HG03280 (cell line): ENCODE data around the gene KDM2A.
A peak's percentile ranks its signal among the peaks of the same experiment; 100 is the strongest.

Source experiments
- ATAC-seq: cut with Tn5 transposase; IDR thresholded peaks from one replicate; pipeline ENCODE4 v1.9.1; 2021; ENCODE audit warnings: mild to moderate bottlenecking, moderate library complexity; ENCODE audit not compliant: unreplicated experiment

KDM2A gene

DNA sequence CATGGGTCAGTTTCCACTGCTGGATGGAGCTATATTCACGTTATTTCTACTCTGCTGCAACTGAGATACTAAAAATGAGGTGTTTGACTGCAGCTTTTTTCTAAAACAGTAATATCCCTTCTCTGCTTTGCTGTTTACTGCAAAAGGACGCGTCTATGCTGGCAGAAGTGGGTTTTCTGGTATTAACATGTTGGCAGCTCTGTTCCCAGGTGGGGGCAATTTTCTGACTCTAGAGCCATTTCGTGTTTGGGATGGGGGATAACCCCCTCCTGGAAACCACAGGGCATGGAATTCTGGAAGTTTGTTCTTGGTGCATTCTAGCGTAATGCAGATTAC is 152.1 kb downstream of the KDM2A start:
- no peak for ATAC-seq

DNA sequence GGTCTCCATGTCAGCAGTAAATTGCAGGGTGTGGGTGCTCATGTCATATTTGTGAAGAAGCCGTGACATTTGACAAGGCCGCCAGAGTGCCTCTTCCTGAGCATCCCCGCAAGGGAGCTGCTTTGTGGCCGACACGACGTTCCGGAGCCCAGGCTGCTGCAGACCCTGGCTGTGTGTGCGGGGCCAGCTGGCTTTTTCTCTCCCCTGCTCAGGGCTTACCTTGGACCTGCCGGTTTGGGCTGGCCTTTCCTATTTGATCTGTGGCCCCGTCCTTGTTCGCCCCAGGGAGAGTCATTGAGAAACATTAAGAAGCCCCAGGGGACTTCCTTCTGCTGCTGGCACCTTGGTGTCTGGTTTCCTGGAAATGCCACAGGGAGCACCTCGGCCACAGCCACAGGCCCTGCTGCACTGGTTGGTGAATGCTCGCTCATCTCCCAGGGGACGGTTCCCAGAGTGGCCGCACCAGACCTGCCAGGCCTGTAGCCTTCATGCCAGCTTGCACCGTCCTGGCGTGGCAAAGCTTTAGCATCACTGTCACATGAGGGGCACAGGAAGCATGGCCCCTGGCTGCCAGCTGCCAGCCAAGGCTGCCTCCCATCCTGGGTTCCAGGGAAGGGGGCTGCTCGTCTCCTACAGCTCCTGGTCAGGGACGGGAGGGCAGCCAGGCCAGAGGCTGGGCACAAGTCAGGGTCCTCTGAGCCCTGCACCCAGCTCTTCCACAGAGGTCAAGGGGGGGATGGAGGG is 152.7 kb downstream of the KDM2A start:
- no peak for ATAC-seq

DNA sequence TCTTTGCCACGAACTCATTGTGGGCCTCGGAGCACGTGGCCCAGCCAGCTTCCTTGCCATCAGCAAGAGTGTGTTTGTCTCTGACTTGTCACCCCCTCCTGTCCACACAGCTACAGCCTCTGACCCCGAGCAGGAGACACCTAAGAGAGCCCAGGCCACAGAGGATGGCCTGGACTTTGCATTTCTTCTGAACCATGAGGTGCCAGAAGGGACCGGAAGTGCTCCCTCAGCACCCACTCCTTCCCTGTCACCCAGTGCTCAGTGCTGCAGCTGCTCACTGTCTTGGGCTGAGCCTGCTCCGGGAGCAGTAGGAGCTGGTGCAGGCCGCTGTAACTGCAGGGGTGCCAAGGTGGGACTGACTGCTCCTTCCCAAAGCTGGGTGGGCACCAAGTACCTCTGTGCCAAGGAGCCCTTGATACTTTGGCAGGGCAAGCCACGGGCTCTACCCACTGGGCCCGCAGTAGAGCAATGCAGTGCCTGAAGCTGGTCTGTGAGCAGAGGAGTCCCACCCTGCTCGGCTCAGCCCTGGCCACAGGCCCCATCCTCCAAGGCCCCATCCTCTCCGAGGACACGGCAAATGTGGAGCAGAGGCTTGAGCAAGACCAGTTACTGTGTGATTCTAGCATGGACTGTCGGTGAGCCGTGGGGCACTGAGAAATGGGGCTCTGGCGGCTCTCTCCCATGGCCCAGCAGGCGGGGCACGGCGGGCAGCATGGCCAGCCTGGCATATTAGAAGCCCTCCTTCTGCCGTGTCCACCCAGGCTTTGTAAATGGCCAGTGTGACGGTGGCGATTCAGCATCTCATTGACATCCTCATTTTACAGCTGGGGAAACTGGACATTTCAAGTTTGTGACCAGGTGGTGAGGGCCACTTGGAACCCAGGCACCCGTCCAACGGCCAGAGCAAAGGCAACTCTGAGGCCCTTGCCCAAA is 153.5 kb downstream of the KDM2A start:
- no peak for ATAC-seq

DNA sequence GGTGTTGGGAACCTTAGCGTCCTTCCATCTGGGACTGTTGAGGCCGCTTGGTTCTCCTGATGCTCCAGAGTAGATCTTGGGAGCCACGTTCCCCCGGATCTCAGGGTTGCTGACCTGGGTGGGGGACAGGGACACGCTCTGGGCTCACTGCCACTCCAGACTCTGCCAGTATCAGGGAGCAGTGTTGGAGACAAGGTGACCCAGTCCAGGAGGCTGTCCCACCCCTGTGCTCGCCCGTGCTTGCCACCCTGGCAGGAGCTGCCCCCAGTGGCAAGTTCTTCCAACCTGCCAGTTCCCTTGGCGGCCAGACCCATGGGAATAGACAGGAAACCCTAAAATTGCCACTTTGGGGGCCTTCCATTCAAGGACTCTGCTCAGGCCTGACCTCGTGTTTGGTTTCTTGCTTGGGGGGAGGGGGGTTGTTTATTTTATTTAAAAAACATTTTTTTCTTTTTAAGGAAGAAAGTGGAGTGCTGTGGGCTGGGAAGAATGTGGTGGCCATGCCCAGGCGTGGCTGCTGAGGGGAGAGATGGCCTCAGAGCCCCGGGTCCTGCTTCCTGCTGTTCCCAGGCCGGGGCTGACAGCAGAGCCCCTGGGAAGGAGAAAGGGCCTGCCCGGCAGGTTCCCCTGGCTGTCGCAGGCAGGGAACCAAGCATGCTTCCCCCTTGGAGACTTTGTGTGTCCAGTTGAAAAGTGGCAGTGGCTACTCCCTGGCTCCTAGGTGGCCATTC is 154.4 kb downstream of the KDM2A start:
- ATAC-seq = no peak

DNA sequence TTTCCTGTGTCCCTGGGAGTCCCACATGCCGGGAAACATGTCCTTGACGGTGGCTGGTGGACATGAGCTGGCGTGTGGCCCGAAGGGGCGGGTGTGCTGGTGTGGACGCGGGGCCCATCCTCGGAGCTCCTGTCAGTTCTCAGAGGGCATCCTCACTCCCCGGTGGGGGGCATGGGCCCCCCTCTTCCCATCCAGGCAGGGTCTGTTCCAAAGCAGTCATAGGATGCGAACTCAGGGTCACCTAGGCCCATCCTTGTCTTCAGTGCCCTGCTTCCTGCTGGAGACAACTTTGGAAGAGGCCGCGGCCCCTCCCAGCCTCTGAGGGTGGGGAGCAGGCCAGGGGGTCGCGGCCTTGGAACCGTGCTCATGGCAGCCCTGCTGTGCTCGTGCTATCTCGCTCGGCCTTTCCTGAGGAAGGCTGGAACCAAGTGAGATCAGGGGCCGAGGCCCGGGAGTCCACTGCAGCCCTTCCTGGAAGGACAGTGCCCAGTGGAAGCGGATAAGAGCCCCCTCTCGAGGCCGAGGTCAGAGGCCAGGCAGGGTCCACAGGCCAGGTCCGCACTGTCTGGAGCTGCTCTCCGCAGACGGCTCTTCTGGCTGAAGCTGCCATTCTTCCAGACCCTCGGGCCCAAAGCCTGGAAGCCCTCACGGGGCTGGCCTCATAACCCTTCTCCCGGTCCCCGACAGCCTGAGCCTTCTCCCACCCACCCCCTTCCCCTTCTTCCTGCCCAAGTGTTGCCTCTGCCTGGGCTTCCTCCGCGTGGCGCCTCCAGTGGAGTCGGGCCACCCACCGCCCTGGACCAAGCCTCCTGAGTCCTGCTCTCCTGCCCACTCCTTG is 155.9 kb downstream of the KDM2A start:
- no peak for ATAC-seq

DNA sequence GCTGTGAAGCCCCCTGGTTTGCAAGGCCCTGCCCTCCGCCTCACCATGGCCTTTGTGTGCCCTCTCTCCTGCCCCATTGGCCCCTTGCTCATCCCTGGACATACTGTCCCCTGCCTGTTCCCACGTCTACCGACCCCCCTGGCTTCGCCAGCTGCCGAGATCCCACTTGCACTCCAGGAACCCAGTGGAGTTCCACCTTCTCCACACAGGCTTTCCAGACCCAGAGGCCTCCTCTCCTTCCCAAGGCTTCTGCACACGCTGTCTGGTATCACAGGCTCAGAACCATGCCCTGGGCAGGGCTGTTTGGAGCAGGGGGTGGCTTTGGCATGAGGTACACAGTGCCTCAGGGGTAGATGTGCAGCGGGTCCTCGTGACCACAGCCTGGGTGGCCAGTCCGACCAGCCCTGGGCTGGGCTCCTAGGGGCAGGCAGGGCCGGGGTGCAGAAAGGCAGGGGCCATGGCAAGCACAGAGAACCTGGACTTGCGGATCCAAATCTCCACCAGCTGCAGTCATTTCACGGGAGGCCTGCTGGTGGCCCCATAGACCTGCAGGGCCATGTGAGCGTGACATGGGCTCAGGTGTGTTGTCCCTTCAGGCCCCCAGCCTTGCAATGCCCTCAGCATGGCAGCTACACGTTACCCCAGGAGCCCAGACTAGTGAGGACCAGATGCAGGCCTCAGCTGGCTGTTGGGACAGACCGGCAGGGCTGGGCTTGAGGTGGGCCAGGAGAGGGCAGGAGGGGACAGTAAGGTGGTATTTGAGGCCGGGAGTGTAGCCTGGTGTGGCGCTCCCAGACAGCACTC is 156.7 kb downstream of the KDM2A start:
- ATAC-seq = no peak

DNA sequence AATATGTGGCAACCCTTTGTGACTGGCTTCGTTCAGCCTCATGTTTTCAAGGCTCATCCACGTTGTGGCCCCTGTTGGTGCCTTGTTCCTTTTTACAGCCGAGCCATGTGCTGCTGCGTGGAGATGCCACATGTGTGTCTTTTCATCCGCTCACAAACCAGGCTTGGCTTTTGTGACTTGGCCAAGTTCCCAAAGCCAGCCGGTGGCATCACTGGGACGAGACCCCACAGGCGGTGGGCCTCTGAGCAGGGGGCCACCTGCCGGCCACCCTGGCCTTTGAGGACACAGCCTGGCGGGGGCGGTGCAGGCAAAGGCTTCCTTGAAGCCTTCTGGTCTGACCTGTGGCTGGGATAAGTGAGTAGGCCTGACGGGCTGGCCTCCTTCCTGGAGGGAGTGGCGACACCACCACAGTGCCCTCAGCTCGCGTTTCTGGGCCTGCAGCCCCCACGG is 157.7 kb downstream of the KDM2A start:
- ATAC-seq = no peak

DNA sequence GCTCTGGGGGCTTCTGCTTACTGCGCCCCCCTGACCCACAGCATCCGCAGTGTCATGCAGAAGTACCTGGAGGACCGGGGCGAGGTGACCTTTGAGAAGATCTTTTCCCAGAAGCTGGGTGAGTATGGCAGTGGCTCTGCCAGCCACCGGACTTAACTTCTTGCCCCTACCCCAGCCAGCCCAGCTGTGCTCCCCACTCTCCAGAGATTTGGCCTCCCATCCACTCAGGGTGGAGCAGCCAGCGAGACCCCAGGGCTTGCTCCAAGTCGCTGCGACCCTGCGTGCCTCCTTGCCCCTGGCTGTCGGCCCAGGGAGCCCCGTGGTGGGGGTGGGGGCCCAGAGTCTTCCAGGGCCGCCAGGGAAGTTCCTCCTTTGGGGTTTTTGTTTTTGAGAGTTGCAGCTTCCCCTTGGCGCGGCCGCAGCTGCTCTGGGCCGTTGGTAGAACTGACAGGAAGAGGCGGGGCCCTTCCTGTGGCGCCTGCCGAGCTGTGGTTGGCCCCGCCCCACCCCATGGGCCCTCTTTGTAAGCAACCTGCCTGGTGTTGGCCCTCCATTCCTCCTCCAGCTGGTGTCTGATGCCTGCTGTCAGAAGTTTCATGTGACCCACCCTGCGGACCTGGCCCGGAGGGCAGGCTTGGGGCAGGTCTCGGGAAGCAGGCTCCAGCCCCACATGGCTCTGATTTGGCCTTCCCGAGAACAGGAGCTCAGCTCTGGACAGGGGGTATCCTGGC is 158.3 kb downstream of the KDM2A start:
- ATAC-seq = peak; percentile 80

DNA sequence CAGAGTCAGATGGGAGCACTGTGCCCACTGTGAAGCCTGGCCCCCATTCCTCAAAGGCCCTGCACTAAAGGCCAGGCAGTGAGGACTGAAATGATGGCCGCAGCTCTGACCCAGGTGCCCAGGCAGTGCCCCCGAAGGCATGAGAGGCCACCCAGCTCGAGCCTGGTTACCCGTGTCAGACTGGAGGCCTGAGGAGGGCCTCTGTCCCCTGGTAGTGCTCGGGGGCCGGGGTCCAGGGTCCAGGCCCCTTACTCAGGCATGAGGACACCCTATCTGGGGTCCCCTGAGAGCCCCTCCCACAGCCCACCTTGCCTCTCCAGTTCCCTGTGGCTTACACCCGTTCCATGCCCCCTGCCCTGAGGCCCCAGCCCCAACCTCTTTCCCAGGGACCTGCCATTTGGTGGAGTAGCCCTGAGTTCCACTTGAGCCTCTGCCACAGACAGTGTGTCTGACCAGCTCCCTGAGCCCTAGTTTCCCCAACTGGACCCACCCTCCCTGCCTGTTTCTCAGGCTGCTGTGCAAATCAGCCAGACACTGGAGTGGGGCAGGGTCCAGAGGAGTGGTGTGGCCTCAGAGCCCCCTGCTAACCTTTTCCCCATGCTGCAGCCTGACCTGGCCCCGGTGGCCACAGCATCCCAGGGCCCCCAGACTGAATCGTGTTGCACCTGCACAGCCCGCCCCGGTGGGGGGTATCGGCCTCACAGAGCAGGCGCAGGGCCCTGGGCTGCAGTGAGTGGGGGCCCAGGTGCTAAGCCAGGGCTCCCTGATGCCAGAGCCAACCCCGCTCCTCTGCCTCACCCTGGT is 159.3 kb downstream of the KDM2A start:
- no peak for ATAC-seq

DNA sequence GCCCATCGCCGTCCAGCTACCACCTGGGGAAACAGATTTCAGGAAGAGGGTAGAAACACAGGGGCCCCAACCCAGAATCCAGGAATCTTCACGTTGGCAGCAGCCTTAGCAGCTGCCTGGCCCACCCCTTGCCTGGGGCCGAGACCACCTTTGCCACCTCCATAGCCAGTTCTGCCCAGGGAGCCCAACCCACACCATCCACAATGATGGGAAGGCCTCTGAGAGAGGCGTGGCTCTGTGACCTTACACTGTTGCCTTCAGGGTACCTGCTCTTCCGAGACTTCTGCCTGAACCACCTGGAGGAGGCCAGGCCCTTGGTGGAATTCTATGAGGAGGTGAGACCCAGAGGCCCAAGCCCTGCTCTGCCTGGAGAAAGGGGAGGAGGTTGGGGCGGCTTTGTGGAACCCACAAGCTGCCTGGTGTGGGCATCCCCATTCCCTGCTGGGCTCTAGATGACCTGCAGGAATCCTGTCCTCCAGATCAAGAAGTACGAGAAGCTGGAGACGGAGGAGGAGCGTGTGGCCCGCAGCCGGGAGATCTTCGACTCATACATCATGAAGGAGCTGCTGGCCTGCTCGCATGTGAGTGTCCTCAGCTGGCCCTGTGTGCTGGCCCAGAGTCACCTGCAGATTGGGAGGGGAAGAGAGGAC is 160.0 kb downstream of the KDM2A start:
- ATAC-seq = no peak

DNA sequence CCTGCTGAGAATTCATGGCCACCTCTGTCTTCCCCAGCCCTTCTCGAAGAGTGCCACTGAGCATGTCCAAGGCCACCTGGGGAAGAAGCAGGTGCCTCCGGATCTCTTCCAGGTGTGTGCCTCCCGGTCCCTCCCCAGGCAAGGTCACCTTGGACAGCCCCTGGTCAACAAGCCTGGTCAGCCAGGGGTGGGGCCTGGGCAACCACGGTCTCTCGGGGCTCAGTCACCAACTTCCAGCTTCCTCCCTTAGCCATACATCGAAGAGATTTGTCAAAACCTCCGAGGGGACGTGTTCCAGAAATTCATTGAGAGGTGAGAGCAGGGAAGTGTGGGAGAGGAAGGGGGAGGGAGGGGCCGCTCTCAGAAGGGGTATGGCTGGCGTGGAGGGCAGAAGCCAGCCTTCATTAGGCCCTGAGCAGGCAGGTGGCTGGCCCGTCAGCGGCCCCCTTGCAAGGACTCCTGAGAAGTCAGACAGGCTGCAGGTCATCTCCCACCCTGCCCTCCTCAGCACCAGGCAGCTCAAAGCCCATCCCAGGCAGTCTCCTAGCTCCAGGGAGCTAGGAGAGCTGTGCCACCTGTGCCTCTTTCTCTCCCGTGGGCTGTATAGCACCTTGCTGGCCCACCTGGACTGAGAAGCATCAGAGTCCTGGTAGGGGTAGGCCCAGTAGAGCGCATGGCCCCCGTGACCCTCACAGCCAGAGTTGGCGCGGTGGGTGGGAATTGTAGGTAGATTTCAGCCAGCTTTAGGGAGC is 160.7 kb downstream of the KDM2A start:
- ATAC-seq = no peak

DNA sequence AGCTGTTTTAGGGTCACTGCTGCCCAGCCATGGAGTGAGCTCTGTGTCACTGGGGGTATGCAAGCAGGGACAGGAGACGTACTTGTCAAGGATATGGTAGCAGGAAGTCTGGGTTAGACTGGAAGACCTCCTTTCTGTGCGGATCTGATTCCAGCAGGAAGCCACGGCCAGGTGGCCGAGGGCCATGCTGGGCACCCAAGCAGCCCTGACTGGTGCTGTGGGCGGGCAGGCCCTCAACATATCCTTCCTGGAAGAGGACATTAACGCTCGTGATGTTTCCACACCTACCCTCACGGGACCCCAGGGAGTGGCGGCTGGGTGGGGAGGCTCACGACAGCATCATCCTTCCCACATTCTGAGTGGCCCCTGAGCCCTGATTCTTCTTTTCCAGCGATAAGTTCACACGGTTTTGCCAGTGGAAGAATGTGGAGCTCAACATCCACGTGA is 161.3 kb downstream of the KDM2A start:
- ATAC-seq = no peak

DNA sequence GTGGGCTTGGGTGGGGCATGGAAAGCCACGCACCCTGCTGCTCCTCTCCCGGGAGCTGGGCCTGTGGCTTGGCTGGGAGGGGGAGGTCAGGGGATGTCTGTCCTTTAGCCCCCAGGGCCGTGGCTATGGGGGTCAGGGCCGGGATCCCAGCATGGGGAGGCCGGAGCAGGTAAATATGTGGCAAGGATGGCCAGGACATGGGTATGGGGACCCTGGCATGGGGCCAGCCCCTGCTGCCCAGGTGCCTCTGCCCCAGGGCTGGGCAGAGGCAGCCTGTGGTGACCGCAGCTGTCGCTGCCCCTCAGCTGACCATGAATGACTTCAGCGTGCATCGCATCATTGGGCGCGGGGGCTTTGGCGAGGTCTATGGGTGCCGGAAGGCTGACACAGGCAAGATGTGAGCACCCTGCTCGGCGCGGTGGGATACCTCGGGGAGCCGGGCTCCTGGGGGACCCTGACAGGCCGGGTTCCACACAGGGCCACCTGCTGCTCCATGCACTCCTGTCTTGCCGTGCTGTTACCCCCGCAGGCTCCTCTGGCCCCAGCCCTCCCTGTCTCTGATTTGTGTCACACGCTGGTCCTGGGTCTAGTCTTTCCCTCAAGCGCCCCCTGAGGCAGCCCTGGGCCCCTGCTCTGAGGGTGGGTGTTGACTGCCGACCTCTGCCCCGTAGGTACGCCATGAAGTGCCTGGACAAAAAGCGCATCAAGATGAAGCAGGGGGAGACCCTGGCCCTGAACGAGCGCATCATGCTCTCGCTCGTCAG is 161.9 kb downstream of the KDM2A start:
- no peak for ATAC-seq

DNA sequence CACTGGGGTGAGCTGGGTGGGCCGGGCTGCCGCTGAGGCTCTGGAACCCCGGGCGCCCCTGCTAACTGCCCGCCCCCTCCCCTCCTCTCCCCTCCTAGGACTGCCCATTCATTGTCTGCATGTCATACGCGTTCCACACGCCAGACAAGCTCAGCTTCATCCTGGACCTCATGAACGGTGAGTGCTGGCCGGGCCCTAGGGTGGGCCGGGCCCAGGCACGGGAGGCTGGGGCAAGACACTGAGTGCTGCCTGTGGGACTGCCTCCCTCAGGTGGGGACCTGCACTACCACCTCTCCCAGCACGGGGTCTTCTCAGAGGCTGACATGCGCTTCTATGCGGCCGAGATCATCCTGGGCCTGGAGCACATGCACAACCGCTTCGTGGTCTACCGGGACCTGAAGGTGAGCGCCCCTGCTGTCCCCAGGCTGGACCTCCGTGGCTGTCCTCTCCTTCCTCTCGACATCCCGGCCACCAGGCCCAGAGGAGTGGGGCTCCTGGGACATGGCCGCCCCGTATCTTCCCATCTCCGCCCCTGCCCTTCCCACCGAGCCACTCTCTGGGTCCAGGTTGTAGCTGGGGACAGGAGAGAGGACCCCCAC is 162.6 kb downstream of the KDM2A start:
- no peak for ATAC-seq

DNA sequence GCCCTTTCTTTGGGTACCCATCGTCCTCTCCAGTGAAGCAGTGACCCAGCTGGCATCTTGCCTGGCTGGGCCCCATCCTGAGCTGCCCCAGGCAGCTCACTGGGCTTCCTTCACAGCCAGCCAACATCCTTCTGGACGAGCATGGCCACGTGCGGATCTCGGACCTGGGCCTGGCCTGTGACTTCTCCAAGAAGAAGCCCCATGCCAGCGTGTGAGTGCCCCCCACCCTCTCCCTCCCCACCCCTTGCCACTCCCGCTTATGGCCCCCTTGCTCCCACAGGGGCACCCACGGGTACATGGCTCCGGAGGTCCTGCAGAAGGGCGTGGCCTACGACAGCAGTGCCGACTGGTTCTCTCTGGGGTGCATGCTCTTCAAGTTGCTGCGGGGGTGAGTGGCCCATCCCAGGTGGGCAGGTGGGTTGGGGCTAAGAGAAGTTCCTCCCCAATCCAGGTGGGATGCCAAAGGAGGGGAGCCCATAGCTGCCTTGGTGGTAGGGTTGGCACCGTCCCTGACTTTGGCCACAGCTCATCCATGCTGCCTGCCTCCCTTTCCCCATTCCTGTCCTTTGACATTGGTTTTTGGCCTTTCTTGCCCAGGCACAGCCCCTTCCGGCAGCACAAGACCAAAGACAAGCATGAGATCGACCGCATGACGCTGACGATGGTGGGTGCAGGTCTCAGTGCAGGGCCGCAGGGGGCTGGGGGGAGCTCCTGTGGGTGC is 163.3 kb downstream of the KDM2A start:
- no peak for ATAC-seq
